Fibroblast of skin of scalp (primary cell): Measurements from ENCODE around the gene SLC1A1.

Experiments
- DNase-seq: peaks from one replicate; pipeline ENCODE4 v3.0.0-alpha.2; 2013

SLC1A1 gene

DNA sequence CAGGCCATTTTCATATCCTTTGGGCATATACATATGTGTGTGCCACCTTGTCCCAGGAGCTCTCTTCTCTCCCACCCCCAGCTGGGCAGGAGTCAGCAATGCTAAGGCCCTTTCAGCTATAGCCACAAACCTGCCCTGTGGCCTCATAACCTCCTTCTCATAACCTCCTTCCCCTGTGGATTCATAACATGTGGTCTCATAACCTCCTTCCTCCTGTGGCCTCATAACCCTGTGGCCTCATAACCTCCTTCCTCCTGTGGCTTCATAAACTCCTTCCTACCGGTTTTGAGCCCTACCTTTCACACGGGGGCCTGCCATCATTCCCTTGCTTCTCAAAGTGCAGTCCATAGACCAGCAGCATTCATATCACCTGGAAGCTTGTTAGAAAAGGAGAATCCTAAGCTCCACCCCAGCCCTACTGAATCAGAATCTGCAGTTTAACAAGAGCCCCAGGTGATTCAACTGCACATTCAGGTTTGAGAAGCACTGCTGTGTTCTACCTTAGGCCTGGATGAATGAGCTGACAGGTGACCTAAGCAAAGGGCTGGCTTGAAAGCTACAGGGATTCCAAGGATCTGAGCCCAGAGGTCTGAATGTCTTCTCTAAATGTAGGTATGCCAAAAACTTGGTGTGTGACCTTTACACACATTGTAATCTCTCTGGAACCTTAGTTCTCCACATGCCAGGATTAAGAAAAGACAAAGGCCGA is 129.9 kb downstream of the SLC1A1 start:
- no peak for DNase-seq

- DNase-seq, result peak; percentile 54
Observed at GRCh38 chr9:4620881-4621555, 130.8 kb downstream of the SLC1A1 start.

DNA sequence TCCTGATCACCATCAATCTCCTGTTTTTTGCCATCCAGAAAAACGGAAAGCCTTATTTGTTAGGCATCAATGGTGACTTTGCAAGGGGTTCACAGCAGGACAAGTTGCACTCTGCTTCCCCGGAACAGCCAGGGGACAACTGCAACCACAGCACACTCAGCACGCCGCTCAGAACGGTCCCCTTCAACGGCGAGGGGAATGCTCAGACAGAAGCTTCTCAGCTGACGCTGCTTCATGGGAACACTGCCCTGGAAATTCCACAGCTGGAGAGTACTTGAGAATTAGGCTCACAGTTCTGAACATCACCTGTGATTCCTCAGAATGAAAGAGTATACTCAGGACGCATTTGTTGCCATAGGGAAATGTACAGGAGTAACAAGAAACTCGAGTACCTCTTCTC is 131.7 kb downstream of the SLC1A1 start:
- no peak for DNase-seq

GRCh38 chr9:4630836-4631235 is 140.6 kb downstream of the SLC1A1 start:
- DNase-seq, result peak; percentile 46
